ENCODE results near the gene TENM4.

Gene TENM4

DNA sequence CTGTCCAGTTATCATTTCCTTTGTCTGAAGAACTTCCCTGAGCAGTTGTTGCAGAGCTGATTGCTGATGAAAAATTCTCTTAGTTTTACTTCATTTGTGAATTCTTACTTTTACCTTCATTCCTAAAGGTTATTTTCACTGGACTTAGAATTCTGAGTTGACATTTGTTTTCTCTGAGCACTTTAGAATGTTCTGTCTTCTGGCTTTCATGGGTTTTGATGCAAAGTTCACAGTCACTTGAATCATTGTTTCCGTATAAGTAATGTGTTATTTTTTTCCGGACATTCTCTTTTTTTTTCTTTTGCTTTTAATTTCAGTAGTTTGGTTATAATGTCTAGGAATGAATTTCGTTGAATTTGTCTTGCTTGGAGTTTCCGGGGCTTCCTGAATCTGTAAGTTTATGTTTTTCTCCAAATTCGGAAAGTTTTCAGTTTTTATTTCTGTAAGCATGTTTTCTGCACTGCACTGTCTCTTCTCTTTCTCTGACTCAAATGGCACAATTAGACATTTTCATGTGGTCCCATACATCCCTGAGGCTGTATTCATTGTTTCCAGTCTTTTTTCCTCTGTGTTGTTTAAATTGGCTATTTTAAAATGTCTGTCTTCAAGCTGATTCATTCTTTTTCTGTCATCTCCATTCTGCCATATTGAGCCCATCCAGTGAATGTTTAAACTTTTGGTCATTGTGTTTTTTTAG is 797.7 kb downstream of the TENM4 start:
- ChIA-PET CTCF (interaction anchor here (0.7 to 1.3 kb wide), 4 partner anchors 72 to 878 kb away, joined by 3 to 9 read pairs (median 3); no protein-coding TSS in a partner anchor), POLR2A (no interaction called here)
- H3K4me3 ChIP-seq (ENCODE audit: low read depth, low read length): no peak overlapping the region
- no peaks in the 10 kb centered on the region for H3K9me3 ChIP-seq (ENCODE audit: control insufficient read depth, insufficient read depth, low read depth, low read length)
- no peak for TF ChIP-seq ZNF138 (tag by site-specific recombination; IDR thresholded peaks at IDR 0.05; ENCODE audit: borderline replicate concordance)
- TF ChIP-seq, protein P1, sequence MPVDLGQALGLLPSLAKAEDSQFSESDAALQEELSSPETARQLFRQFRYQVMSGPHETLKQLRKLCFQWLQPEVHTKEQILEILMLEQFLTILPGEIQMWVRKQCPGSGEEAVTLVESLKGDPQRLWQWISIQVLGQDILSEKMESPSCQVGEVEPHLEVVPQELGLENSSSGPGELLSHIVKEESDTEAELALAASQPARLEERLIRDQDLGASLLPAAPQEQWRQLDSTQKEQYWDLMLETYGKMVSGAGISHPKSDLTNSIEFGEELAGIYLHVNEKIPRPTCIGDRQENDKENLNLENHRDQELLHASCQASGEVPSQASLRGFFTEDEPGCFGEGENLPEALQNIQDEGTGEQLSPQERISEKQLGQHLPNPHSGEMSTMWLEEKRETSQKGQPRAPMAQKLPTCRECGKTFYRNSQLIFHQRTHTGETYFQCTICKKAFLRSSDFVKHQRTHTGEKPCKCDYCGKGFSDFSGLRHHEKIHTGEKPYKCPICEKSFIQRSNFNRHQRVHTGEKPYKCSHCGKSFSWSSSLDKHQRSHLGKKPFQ (tag by site-specific recombination; IDR thresholded peaks at IDR 0.05): no peak
- TF ChIP-seq YY1 (tag by site-specific recombination; IDR thresholded peaks at IDR 0.05): no peak
- no peak for TF ChIP-seq SALL2 (tag by site-specific recombination; IDR thresholded peaks at IDR 0.05; ENCODE audit: borderline replicate concordance)
- no peak for TF ChIP-seq OVOL3 (tag by site-specific recombination; IDR thresholded peaks at IDR 0.05)
- no peak for TF ChIP-seq ZNF473 (tag by site-specific recombination; IDR thresholded peaks at IDR 0.05)
- TF ChIP-seq, protein P2, sequence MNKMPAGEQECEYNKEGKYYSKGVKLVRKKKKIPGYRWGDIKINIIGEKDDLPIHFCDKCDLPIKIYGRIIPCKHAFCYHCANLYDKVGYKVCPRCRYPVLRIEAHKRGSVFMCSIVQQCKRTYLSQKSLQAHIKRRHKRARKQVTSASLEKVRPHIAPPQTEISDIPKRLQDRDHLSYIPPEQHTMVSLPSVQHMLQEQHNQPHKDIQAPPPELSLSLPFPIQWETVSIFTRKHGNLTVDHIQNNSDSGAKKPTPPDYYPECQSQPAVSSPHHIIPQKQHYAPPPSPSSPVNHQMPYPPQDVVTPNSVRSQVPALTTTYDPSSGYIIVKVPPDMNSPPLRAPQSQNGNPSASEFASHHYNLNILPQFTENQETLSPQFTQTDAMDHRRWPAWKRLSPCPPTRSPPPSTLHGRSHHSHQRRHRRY (tag by site-specific recombination; IDR thresholded peaks at IDR 0.05): no peak
- no peak for TF ChIP-seq ZNF391 (tag by site-specific recombination; IDR thresholded peaks at IDR 0.05; ENCODE audit: borderline replicate concordance, low read depth)
- no peak for TF ChIP-seq PRDM1 (tag by site-specific recombination; IDR thresholded peaks at IDR 0.05)
- TF ChIP-seq TCF7L2 (IDR thresholded peaks at IDR 0.05; ENCODE audit: borderline replicate concordance, low read depth, low read length): no peak
- TF ChIP-seq, protein P3, sequence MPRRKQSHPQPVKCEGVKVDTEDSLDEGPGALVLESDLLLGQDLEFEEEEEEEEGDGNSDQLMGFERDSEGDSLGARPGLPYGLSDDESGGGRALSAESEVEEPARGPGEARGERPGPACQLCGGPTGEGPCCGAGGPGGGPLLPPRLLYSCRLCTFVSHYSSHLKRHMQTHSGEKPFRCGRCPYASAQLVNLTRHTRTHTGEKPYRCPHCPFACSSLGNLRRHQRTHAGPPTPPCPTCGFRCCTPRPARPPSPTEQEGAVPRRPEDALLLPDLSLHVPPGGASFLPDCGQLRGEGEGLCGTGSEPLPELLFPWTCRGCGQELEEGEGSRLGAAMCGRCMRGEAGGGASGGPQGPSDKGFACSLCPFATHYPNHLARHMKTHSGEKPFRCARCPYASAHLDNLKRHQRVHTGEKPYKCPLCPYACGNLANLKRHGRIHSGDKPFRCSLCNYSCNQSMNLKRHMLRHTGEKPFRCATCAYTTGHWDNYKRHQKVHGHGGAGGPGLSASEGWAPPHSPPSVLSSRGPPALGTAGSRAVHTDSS (tag by site-specific recombination; IDR thresholded peaks at IDR 0.05): no peak
- no peak for TF ChIP-seq ZSCAN16 (tag by site-specific recombination; IDR thresholded peaks at IDR 0.05)
- no peak for TF ChIP-seq ZNF664 (tag by site-specific recombination; IDR thresholded peaks at IDR 0.05)
- no peak for TF ChIP-seq ZNF785 (tag by site-specific recombination; IDR thresholded peaks at IDR 0.05)
- TF ChIP-seq FEZF1 (tag by site-specific recombination; IDR thresholded peaks at IDR 0.05): no peak
- no peak for TF ChIP-seq KLF8 (tag by site-specific recombination; IDR thresholded peaks at IDR 0.05)
- TF ChIP-seq ZNF571 (tag by site-specific recombination; IDR thresholded peaks at IDR 0.05): no peak
- TF ChIP-seq KLF9 (tag by site-specific recombination; IDR thresholded peaks at IDR 0.05; ENCODE audit: low read depth): no peak
- TF ChIP-seq ZNF274 (IDR thresholded peaks at IDR 0.05; ENCODE audit: low read length): no peak
- TF ChIP-seq ZNF274 (tag by site-specific recombination; IDR thresholded peaks at IDR 0.05; ENCODE audit: borderline replicate concordance): no peak
- no peaks in the 10 kb centered on the region for H3K4me1 ChIP-seq (ENCODE audit: control insufficient read depth, insufficient read depth, low read length)
- no peaks in the 10 kb centered on the region for H3K36me3 ChIP-seq (ENCODE audit: control insufficient read depth in 2 of 2, insufficient read depth in 1 of 2, low read length in 2 of 2)
- no peak overlapping the region for H3K27ac ChIP-seq (ENCODE audit: extremely low read depth, low read depth, low read length)

DNA sequence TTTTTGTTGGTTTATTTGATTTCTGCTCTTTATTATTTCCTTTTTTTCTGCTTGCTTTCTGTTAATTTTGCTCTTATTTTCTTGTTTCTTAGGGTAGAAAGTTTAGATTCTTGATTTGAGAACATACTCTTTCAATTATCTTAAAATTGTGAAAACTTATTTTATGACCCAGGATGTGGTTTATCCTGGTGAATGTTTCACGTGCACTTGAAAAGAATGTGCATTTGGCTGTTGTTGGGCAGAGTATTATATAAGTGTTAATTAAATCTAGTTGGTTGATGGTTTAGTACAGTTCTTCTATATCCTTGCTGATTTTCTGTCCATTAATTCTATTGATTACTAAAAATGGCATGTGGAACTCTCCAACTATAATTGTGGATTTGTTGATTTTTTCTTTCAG is 799.3 kb downstream of the TENM4 start:
- Histone ChIP-seq H3K9me3 (ENCODE audit: control insufficient read depth, insufficient read depth, low read depth, low read length) (no peaks in the 10 kb centered on the region), H3K36me3 (ENCODE audit: control insufficient read depth in 2 of 2, insufficient read depth in 1 of 2, low read length in 2 of 2) (no peaks in the 10 kb centered on the region), H3K4me3 (ENCODE audit: low read depth, low read length) (no peak overlapping the region), H3K4me1 (ENCODE audit: control insufficient read depth, insufficient read depth, low read length) (no peaks in the 10 kb centered on the region), H3K27ac (ENCODE audit: extremely low read depth, low read depth, low read length) (no peak overlapping the region)
- POLR2A ChIA-PET: no interaction called here
- CTCF ChIA-PET: interaction anchor here (2.2 kb wide), 1 partner anchor 75 kb away, joined by 11 read pairs; no protein-coding TSS in a partner anchor
- TF ChIP-seq, protein P4, sequence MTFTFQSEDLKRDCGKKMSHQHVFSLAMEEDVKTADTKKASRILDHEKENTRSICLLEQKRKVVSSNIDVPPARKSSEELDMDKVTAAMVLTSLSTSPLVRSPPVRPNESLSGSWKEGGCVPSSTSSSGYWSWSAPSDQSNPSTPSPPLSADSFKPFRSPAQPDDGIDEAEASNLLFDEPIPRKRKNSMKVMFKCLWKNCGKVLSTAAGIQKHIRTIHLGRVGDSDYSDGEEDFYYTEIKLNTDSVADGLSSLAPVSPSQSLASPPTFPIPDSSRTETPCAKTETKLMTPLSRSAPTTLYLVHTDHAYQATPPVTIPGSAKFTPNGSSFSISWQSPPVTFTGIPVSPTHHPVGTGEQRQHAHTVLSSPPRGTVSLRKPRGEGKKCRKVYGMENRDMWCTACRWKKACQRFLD (tag by site-specific recombination; IDR thresholded peaks at IDR 0.05): no peak
- TF ChIP-seq BCL11B (tag by site-specific recombination; IDR thresholded peaks at IDR 0.05; ENCODE audit: low read depth): no peak
- TF ChIP-seq ZNF677 (tag by site-specific recombination; IDR thresholded peaks at IDR 0.05): no peak
- TF ChIP-seq, protein P5, sequence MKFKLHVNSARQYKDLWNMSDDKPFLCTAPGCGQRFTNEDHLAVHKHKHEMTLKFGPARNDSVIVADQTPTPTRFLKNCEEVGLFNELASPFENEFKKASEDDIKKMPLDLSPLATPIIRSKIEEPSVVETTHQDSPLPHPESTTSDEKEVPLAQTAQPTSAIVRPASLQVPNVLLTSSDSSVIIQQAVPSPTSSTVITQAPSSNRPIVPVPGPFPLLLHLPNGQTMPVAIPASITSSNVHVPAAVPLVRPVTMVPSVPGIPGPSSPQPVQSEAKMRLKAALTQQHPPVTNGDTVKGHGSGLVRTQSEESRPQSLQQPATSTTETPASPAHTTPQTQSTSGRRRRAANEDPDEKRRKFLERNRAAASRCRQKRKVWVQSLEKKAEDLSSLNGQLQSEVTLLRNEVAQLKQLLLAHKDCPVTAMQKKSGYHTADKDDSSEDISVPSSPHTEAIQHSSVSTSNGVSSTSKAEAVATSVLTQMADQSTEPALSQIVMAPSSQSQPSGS (tag by site-specific recombination; IDR thresholded peaks at IDR 0.05; ENCODE audit: low read depth): no peak
- TF ChIP-seq ZNF521 (tag by site-specific recombination; IDR thresholded peaks at IDR 0.05): no peak
